GM23338 (cell line): ENCODE measurements around the gene FAM20C. TPM values are rescaled to one million over a fixed set of nuclear protein-coding genes. Genes with fewer than 3 reads are reported as not detected.

Source experiments
- ATAC-seq: fragments of 200-7000 bp; cut with Tn5 transposase; 3 replicates; pipeline ENCODE4 v1.9.1; 2020
- DNase-seq: peaks from one replicate; pipeline ENCODE4 v3.0.0-alpha.2; 2015; ENCODE audit warnings: low spot score
- H2AFZ ChIP-seq: fragments of 200-600 bp; sonication (generic); 2 replicates; pipeline ENCODE4 v1.8.0; 2016; ENCODE audit warnings: antibody characterized with exemption, mild to moderate bottlenecking, moderate library complexity
- H3F3A ChIP-seq: fragments of 200-600 bp; sonication (generic); replicated peaks from 2 replicates; pipeline ENCODE4 v1.8.0; 2017; ENCODE audit warnings: antibody characterized with exemption, mixed run types, low read depth
- H3K27ac ChIP-seq: fragments of 200-600 bp; sonication (generic); 2 replicates; pipeline ENCODE4 v1.6.1; 2016; ENCODE audit warnings: low read depth
- H3K27me3 ChIP-seq: fragments of 200-600 bp; sonication (generic); 2 replicates; pipeline ENCODE4 v1.8.0; 2016; ENCODE audit warnings: mild to moderate bottlenecking, mixed run types, moderate library complexity; ENCODE audit not compliant: insufficient read depth
- H3K36me3 ChIP-seq: fragments of 200-600 bp; sonication (generic); 2 replicates; pipeline ENCODE4 v1.8.0; 2016; ENCODE audit warnings: mild to moderate bottlenecking; ENCODE audit not compliant: insufficient read depth
- H3K4me1 ChIP-seq: fragments of 200-600 bp; sonication (generic); 2 replicates; pipeline ENCODE4 v1.8.0; 2016; ENCODE audit warnings: mild to moderate bottlenecking, moderate library complexity; ENCODE audit not compliant: insufficient read depth
- H3K4me2 ChIP-seq: fragments of 200-600 bp; sonication (generic); 2 replicates; pipeline ENCODE4 v1.7.1; 2017; ENCODE audit warnings: mixed run types
- H3K4me3 ChIP-seq: fragments of 200-600 bp; sonication (generic); 2 replicates; pipeline ENCODE4 v1.6.1; 2016; ENCODE audit warnings: mixed run types
- H3K79me2 ChIP-seq: fragments of 200-600 bp; sonication (generic); replicated peaks from 2 replicates; pipeline ENCODE4 v1.8.0; 2017; ENCODE audit warnings: mild to moderate bottlenecking; ENCODE audit not compliant: insufficient read depth
- H3K9me2 ChIP-seq: fragments of 200-600 bp; sonication (generic); 2 replicates; pipeline ENCODE4 v1.8.0; 2017; ENCODE audit not compliant: insufficient read depth
- H4K20me1 ChIP-seq: fragments of 200-600 bp; sonication (generic); replicated peaks from 2 replicates; pipeline ENCODE4 v1.8.0; 2017; ENCODE audit warnings: mild to moderate bottlenecking; ENCODE audit not compliant: insufficient read depth
- H3K27ac Mint-ChIP-seq: 2 replicates; pipeline ENCODE4 v1.8.0; 2020; ENCODE audit warnings: inconsistent platforms, mild to moderate bottlenecking, moderate library complexity, mixed read lengths
- H3K27me3 Mint-ChIP-seq: 3 replicates; pipeline ENCODE4 v1.8.0; 2022; ENCODE audit warnings: low read depth, mild to moderate bottlenecking, moderate library complexity, mixed read lengths, inconsistent platforms; ENCODE audit not compliant: insufficient read depth, poor library complexity
- H3K36me3 Mint-ChIP-seq: 3 replicates; pipeline ENCODE4 v1.8.0; 2021; ENCODE audit warnings: low read depth, mild to moderate bottlenecking, inconsistent platforms, moderate library complexity, mixed read lengths
- H3K4me1 Mint-ChIP-seq: 3 replicates; pipeline ENCODE4 v1.8.0; 2020; ENCODE audit warnings: mild to moderate bottlenecking, inconsistent platforms, mixed read lengths
- H3K4me3 Mint-ChIP-seq: 3 replicates; pipeline ENCODE4 v1.8.0; 2021; ENCODE audit warnings: moderate library complexity, mild to moderate bottlenecking, inconsistent platforms, mixed read lengths
- H3K9me3 Mint-ChIP-seq: 3 replicates; pipeline ENCODE4 v1.8.0; 2020; ENCODE audit warnings: moderate library complexity, mild to moderate bottlenecking, inconsistent platforms, mixed read lengths
- EZH2 ChIP-seq: fragments of 200-600 bp; sonication (generic); IDR thresholded peaks from one replicate; pipeline ENCODE4 v1.8.0; 2017; ENCODE audit warnings: antibody characterized with exemption, mild to moderate bottlenecking, low read depth; ENCODE audit not compliant: unreplicated experiment
- EZH2phosphoT487 ChIP-seq: fragments of 200-600 bp; sonication (generic); IDR thresholded peaks from one replicate; pipeline ENCODE4 v1.8.1; 2018; ENCODE audit warnings: antibody characterized with exemption; ENCODE audit not compliant: unreplicated experiment
- NANOG ChIP-seq: IDR thresholded peaks from 2 replicates; pipeline ENCODE4 v1.6.1; 2016; ENCODE audit warnings: antibody characterized with exemption, borderline replicate concordance
- POLR2AphosphoS5 ChIP-seq: IDR thresholded peaks from 2 replicates; pipeline ENCODE4 v1.6.1; 2016; ENCODE audit warnings: antibody characterized with exemption, low read depth
- STAT1 ChIP-seq: IDR thresholded peaks from one replicate; pipeline ENCODE4 v1.6.1; 2016; ENCODE audit warnings: antibody characterized with exemption; ENCODE audit not compliant: unreplicated experiment
- ZNF331 ChIP-seq: fragments of 250-450 bp; sonication (Bioruptor Pico); IDR thresholded peaks from 2 replicates; pipeline ENCODE4 v1.5.0; 2020; ENCODE audit warnings: low read depth, mild to moderate bottlenecking, moderate library complexity
- polyA plus RNA-seq: library from polyadenylated mRNA; unstranded; fragments of >200 nt; fragmentation: Nextera tagmentation; extraction: Ambion mirVana; gene quantifications from 2 replicates; pipeline ENCODE4 v1.2.1, GENCODE V29; 2016
- total RNA-seq: library from RNA; depleted of rRNA; stranded (reverse); fragments of >200 nt; shearing (Covaris generic); gene quantifications from 2 replicates; pipeline ENCODE4 v1.2.3, GENCODE V29; 2014
- TF ChIP-seq, protein P1 (sequence below): fragments of 250-450 bp; sonication (Bioruptor Pico); IDR thresholded peaks from 2 replicates; pipeline ENCODE4 v1.5.0; 2020; ENCODE audit warnings: mild to moderate bottlenecking, moderate library complexity
- TF ChIP-seq, protein P2 (sequence below): IDR thresholded peaks from one replicate; pipeline ENCODE4 v1.6.1; 2018; ENCODE audit warnings: antibody characterized with exemption; ENCODE audit not compliant: unreplicated experiment

The FAM20C gene
- total and polyA plus RNA-seq, 2 experiments from 2014 or later: 7.6 to 24.8 TPM

DNA sequence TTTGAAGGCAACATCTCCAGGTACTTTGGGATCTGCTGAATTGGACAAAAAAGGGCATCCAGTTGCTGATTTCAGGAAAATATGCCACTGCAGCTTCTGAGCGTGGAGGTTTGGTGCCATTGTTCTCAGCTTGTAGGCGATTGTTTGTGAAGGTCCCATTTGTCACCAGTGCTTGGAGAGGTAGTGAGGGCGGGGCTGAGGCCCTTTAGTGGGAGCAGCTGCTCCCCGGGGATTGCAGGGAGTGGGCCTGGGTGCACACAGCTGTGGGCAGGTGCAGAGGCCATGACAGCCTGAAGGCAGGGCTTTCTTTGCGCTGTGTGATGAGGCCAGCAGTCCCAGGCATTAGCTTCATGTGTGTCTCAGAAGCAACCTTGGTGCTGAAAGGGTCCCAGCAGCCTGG is 3.9 kb downstream of the FAM20C start (continued):
- TF ChIP-seq, protein P1, sequence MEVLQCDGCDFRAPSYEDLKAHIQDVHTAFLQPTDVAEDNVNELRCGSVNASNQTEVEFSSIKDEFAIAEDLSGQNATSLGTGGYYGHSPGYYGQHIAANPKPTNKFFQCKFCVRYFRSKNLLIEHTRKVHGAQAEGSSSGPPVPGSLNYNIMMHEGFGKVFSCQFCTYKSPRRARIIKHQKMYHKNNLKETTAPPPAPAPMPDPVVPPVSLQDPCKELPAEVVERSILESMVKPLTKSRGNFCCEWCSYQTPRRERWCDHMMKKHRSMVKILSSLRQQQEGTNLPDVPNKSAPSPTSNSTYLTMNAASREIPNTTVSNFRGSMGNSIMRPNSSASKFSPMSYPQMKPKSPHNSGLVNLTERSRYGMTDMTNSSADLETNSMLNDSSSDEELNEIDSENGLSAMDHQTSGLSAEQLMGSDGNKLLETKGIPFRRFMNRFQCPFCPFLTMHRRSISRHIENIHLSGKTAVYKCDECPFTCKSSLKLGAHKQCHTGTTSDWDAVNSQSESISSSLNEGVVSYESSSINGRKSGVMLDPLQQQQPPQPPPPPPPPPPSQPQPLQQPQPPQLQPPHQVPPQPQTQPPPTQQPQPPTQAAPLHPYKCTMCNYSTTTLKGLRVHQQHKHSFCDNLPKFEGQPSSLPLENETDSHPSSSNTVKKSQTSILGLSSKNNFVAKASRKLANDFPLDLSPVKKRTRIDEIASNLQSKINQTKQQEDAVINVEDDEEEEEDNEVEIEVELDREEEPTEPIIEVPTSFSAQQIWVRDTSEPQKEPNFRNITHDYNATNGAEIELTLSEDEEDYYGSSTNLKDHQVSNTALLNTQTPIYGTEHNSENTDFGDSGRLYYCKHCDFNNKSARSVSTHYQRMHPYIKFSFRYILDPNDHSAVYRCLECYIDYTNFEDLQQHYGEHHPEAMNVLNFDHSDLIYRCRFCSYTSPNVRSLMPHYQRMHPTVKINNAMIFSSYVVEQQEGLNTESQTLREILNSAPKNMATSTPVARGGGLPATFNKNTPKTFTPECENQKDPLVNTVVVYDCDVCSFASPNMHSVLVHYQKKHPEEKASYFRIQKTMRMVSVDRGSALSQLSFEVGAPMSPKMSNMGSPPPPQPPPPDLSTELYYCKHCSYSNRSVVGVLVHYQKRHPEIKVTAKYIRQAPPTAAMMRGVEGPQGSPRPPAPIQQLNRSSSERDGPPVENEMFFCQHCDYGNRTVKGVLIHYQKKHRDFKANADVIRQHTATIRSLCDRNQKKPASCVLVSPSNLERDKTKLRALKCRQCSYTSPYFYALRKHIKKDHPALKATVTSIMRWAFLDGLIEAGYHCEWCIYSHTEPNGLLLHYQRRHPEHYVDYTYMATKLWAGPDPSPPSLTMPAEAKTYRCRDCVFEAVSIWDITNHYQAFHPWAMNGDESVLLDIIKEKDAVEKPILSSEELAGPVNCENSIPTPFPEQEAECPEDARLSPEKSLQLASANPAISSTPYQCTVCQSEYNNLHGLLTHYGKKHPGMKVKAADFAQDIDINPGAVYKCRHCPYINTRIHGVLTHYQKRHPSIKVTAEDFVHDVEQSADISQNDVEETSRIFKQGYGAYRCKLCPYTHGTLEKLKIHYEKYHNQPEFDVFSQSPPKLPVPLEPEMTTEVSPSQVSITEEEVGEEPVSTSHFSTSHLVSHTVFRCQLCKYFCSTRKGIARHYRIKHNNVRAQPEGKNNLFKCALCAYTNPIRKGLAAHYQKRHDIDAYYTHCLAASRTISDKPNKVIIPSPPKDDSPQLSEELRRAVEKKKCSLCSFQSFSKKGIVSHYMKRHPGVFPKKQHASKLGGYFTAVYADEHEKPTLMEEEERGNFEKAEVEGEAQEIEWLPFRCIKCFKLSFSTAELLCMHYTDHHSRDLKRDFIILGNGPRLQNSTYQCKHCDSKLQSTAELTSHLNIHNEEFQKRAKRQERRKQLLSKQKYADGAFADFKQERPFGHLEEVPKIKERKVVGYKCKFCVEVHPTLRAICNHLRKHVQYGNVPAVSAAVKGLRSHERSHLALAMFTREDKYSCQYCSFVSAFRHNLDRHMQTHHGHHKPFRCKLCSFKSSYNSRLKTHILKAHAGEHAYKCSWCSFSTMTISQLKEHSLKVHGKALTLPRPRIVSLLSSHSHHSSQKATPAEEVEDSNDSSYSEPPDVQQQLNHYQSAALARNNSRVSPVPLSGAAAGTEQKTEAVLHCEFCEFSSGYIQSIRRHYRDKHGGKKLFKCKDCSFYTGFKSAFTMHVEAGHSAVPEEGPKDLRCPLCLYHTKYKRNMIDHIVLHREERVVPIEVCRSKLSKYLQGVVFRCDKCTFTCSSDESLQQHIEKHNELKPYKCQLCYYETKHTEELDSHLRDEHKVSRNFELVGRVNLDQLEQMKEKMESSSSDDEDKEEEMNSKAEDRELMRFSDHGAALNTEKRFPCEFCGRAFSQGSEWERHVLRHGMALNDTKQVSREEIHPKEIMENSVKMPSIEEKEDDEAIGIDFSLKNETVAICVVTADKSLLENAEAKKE (CRISPR knock-in tag): no peak
- TF ChIP-seq POLR2AphosphoS5: no peak

DNA sequence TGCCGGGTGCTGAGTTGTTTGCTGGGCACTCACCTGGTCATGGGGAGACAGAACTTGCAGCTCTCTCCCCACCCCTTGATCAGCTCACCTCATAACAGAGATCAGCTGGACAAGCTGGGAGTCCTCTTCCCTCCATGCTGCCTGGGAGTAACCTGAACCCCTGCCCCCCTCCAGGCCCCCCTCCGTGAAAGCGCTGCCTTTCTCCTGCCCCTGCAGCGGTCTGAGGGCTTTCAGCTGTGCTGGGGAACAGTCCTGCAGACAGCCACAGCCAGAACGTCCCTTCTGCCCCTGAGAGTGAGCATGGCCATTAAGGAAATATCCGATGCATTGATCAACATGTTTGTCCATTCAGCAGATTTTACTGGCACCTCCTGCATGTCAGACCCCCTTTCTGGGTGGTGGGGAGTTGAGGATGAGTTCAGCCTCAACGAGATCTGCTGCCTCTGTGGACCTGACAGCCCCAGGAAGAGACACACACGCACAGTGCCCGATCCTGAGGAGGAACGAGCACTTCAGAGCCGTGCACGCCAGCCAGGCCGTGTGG is 4.5 kb downstream of the FAM20C start:
- H3K9me2 ChIP-seq: no peaks in the 10 kb centered on the region
- H3K36me3 ChIP-seq: peaks cover 12% of the 10 kb centered on the region; the same call in 1 of the 2 replicates
- ATAC-seq (no peak), DNase-seq (no peak)
- no peak for TF ChIP-seq POLR2AphosphoS5
- no peak for TF ChIP-seq STAT1
- no peak for TF ChIP-seq NANOG
- no peak for TF ChIP-seq ZNF331 (CRISPR knock-in tag)
- no peak for TF ChIP-seq EZH2phosphoT487
- no peak for TF ChIP-seq EZH2
- TF ChIP-seq, protein P2, sequence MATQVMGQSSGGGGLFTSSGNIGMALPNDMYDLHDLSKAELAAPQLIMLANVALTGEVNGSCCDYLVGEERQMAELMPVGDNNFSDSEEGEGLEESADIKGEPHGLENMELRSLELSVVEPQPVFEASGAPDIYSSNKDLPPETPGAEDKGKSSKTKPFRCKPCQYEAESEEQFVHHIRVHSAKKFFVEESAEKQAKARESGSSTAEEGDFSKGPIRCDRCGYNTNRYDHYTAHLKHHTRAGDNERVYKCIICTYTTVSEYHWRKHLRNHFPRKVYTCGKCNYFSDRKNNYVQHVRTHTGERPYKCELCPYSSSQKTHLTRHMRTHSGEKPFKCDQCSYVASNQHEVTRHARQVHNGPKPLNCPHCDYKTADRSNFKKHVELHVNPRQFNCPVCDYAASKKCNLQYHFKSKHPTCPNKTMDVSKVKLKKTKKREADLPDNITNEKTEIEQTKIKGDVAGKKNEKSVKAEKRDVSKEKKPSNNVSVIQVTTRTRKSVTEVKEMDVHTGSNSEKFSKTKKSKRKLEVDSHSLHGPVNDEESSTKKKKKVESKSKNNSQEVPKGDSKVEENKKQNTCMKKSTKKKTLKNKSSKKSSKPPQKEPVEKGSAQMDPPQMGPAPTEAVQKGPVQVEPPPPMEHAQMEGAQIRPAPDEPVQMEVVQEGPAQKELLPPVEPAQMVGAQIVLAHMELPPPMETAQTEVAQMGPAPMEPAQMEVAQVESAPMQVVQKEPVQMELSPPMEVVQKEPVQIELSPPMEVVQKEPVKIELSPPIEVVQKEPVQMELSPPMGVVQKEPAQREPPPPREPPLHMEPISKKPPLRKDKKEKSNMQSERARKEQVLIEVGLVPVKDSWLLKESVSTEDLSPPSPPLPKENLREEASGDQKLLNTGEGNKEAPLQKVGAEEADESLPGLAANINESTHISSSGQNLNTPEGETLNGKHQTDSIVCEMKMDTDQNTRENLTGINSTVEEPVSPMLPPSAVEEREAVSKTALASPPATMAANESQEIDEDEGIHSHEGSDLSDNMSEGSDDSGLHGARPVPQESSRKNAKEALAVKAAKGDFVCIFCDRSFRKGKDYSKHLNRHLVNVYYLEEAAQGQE: no peak
- H3K36me3 Mint-ChIP-seq: peaks cover 64% of the 10 kb centered on the region
- peaks cover 33% of the 10 kb centered on the region for H3K79me2 ChIP-seq
- H3K4me3 Mint-ChIP-seq: no peak overlapping the region
- no peak overlapping the region for H3K27ac Mint-ChIP-seq
- no peaks in the 10 kb centered on the region for H3K9me3 Mint-ChIP-seq
- no peaks in the 10 kb centered on the region for H3K27me3 ChIP-seq
- H4K20me1 ChIP-seq: 0 out of 2 replicates have a peak, but pooled peaks cover 7% of the 10 kb centered on the region
- no peak overlapping the region for H3K27ac ChIP-seq
- H3K4me3 ChIP-seq: no peak overlapping the region
- no peaks in the 10 kb centered on the region for H3F3A ChIP-seq
- H3K27me3 Mint-ChIP-seq: peaks cover 22% of the 10 kb centered on the region
- peaks cover 11% of the 10 kb centered on the region for H3K4me1 ChIP-seq
- no peak overlapping the region for H3K4me2 ChIP-seq
- peaks cover 36% of the 10 kb centered on the region for H3K4me1 Mint-ChIP-seq
- no peak overlapping the region for H2AFZ ChIP-seq
